SW480 (cell line): ENCODE results near the gene RCOR1.
"Not testable (repeated sequence)": the region's sequence is repeated elsewhere in the genome, so short reads cannot be mapped to it uniquely, and the experiment has no call there.

Experiments used
- DNase-seq: peaks from one replicate; pipeline ENCODE4 v3.0.0-alpha.2; 2016; ENCODE audit warnings: low spot score

Gene RCOR1

DNA sequence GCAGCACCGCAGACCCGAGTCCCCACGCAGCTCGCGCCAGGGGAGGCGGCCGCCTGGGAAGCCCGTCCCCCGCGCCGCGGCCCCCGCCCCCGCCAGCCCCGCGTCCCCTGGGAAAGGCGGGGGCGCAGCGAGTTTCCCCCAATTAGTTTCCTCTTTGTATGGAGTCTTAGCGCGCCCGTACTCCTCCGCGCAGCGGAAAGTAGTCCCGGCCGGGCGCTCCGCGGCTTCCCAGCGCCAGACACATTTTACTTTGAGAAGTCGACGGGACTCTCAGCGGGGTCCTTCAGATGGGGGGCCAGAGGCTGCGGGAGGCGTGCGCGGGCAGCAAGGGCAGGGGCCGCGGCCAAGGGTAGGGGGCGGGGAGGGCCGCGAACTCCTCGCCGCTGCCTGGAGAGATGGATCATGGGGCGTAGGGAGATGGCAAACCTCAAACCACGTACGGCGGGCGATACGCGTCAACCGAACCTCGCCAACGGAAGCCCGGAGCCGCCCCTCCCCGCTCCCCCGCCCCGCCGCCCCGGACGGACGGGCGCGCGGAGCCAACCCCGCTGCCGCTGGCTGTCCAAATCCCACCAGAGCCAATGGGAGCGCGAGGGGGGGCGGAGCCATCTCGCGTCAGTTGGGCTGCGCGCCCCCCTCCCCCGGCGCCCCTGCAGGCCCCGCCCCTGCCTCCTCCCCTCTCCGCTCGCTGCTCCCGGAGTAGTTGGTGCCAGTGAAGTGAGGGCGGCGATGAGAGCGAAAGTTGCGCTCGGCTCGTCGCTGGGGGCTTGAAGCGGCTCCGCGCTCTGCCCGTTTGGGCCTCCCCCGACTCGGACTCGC, at the start of gene RCOR1:
RCOR1 (plus strand) TSS at position 706 of the 819 bp plus-strand sequence. CDS start 238 bp downstream, outside the sequence.
- peak; percentile 98 for DNase-seq

DNA sequence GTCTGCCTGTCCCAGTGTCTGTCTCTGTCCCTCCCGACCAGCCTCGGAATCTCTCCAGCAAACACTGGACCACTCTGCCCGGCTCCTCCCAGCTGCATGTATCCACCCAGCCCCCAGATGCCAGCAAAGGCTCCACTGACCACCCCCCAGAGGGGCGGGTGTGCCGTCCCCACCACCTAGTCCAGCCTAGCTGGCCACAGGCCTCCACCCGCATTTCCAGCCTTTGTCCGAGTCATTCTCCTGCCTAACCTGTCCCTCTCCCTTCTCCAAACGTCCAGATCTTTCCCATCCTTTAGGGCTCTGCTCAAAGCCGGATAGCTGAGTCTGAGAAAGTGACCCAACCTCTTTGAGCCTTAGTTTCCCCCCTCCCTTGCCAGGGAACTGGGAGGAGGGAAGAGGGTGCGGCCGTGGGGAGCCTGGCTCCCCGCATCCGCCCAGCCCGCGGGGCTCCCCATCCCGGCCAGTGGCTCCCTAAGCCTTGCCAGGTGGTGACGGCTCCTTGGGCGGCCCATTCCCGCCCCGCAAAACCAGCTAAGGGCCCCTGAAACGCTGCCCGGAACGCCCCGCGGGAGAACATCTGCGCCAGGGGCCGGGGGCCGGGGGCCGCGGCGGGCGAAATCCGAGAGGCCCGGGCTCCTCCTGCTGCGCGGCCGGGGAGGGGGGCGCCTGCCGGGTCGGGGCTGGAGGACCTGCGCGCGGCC, 48.3 kb upstream of the RCOR1 start:
- DNase-seq = no peak

DNA sequence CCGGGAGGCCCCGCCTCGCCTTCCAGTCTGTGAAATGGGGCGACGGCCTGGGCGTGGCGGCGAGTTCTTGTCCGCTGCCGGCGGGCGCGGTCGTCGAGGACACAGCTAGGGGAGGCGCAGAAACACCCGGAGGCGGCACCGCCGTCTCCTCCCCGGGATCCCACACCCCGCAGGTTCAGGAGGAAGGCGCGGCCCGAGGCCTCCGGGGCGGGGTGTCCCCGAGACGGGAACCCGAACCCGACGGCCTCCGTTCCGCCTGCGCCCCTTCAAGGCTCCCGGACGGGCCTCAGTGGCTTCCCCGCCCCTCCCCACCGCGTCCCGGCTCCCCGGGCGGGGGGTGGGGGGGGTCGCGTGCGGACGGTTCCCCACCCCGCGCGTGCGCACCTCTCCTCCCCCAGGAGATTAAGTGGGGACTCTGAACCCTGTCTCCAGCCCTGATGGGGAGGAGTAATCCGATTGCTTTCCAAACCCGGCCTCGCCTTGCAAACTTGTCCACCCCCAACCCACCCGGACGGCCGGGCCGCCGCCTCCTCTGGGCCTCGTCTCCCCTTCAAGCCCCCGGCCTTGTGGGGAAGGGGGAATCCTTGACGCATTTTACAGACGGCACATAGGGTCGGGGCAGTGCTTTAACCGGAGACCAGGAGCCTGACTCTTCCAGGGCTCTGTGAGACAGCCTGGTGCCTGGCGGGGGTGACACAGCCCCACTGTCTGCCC, 47.5 kb upstream of the RCOR1 start:
- no peak for DNase-seq

DNA sequence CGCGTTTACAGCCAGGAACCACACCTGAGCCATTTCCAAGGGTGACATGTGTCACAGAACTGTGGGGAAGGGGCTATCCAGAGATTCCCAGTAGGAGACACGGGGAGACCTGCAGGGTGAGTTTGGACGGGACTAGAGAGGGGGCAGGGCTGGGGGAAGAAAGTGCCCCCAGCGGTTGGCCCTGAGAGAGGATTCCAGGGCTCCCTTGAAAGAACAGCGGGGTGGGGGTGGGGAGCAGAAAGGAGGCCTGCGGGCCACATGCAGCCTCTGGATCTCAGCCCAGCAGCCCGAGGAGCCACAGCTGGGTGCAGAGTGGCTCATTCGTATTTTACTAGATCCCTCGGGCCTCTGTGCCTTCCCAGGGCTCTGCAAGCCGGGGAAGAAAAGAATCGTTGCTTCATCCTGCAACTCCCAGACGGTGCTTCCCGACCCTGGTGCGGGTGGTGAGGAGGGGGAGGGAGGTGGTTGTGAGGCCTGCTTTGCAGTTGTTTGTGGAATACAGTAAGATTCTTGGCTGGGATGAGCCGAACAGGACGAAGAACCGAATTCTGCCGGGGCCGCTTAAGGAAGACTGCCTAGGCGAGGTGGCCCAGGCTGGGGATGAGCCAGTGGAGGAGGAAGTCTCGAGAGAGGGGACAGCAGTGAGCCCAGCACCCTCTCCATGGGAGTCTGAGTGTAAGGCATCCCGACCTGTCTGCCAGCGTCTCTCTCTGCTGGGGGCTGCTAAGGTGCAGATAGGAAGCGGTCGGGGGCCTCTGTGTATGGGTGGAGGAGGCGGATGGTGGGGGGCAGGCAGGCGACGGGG, 46.8 kb upstream of the RCOR1 start:
- no peak for DNase-seq

DNA sequence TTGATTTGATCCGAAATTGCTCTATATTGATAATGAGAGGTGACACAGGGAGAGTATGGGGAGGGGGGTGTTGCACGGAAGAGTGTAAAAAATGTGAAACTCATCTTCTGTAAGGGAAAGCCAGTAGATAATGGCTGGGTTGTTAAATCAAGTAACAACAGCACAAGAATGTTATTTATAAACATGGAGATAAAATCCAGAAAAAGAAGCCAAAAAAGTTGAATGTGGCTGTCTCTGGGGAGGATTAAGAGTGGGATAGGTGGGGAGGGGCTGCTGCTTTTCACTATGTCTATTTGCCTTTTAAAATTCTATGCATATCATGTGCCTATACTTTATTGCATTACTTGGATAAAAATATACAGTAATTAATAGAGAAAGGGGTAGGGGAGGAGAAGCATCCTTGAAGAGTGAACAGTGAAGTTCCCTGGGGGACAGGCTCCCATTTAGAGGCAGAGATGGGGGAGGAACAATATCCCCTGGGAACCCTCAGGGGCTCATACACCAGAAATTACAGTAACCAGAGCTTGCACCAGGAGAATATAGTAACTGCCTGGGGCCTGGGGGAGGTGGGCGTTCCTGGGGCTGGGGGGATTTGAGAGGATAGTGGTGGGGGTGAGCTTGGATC, 43.7 kb upstream of the RCOR1 start:
- no peak for DNase-seq

DNA sequence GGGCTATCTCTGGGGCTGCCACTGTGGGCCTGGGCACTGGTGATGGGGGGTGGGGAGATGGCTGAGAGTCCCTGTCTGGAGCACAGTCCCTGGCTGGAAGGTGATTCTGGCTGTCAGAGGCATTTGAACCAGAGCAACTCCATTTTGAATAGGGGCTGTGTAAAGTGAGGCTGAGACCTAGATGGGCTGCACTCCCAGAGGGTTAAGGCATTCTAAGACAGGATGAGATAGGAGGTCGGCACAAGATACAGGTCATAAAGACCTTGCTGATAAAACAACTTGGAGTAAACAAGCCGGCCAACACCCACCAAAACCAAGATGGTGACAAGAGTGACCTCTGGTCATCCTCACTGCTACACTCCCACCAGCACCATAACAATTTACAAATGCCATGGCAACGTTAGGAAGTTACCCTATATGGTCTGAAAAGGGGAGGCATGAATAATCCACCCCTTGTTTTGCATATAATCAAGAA, 41.5 kb upstream of the RCOR1 start:
- not testable (repeated sequence) for DNase-seq

DNA sequence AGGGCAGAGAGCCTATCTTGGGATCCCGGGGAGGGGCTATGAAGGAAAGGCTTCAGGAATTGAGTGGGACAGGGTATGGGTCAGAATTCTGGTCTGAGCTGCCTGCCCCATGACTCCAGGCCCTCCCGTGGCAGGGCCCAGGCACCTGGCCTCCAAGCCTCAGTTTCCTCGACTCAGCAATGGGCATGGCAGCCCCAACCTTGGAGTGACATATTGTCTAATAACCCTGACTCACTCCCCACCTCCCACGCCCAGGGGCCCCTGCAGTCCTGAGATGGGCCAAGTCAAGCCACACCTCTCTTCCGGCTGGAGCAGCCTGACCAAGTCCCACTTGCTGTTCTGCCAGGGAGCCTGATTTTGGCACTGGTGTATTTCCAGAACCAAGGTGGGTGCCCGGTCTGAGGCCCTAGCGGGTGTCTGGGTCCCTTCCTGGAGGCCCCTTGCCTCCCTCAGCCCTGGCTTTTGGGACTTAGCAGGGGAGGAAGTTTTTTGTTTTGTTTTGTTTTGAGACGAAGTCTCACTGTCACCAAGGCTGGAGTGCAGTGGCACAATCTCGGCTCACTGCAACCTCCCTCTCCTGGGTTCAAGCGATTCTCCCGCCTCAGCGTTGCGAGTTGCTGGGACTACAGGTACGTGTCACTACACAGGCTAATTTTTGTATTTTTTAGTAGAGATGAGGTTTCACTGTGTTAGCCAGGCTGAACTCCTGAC, 40.3 kb upstream of the RCOR1 start:
- peak; percentile 85 for DNase-seq

DNA sequence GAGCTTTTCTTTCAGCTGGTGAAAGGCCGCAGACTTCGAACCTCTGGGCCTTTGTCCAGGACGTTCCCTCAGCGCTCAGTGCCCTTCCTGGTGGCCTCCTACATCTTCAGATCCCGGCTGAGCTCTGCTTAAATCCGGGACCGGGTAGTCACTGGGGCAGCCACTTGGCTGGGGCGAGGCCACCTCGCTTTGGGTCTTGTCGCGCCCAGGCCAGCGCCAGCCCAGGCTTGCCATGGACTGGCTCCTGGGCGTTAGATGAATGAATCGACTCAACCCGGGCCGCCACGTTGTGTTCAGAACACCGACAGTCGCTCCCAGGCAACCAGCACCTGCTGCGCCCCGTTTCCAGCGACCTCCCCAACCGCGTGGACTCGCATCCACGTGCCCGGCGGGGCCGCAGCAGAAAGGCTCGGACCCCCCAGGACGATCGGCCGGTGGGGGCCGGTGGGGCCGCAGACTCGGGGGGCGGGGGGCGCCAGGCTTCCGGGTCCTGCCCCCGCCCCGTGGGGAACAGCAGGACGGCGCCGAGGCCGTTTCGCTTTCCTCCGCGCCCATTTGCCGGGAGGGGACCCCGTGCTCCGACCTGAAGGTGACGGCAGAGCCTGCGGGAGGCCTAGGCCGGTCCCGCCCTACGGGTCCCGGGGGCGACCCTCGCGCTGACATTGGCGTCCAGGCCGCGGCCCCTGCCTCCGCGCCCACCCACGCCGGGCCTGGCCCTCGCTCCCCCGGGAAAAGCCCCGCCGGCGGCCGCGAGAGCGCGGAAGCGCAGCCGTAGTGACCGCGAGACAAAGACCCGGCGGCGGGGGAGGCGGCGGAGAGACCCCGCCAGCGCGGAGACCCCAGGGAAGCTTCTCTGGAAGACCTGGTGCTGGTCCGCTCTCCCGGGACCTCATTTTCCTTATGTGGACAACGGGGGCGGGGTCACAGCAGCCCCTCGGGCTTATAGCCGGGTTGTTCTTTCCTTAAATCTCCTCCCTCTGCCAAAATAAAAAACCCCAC, 37.3 kb upstream of the RCOR1 start:
- no peak for DNase-seq

DNA sequence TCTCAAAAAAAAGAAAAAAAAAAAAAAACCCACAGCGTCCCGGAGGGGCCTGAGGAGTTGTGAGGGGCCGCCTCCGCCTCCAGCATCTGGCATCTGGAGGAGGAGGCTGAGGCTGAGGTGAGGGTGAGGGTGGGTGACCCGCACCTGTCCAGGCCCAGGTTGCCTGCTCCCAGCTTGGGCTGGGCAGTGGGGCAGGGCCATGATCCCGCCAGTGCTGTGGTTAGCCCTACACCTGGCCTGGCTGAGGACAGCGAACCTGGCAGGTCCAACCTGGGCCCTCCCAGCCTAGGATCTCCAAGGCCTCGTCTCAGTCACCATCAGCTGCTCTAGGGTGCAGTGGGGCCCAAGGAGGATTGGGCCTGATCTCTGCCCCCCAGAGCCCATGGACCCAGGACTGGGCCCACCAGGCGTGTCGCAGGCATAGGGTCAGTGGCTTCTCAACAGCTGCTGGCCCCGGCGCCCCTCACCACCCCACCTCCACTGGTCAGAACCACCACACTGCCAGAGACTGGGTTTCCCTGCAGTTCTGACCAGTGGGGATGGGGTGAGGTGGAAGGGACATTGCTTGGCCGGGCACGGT, 36.3 kb upstream of the RCOR1 start:
- DNase-seq = no peak

DNA sequence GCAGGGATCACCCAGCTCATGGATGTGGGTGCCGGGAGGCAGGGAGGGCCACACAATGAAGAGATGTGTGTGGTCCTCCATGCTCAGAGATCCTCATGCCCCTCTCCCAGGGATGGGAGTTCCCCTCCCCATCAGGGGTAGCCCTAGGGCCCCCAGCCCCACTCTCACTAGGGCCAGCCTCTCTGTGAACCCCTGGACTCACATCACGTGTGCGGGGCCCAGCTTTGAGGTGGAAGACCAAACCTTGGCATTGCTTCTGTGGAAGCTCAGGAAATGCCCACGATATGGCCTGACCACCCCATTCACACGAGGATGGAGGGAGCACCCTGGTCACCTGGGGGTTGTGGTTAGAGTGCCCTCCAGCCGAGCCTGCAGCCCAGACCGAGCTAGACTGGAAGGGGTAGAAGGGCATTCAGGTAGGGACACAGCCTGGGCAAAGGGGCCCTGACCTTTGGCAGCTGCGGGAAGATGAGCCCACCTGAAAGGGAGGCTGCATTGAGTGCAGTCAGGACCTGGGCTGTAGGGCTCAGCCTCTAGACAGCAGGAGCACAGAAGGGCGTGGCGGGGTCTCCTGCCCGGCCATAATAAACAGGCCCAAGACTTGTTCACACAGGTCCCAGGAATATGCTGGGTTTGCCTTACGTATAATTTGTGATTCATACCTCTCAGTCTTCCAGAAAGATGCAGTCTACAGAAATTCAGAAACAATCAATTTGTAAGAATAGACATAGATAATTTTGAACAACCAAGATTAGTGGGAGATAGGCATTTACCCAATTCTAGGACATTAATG, 34.8 kb upstream of the RCOR1 start:
- DNase-seq = no peak

DNA sequence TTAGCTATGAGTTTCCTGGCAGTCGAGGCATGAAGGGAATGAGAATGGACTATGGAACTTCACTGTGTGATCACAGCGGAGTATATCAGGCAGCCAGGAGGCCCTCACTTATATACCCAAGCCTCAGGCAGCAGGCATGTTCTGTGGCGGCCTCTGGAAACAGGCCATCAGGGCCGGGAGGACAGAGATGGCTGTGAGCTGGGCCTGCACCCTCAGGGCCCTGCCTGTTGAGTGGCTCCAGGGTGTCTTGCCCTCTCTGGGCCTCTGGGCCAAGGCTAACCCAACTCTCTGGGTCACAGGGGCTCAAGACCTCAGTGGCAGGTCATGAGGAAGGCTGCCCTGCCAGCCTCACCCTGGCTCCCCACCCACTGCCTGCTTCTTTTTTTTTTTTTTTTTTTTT, 33.9 kb upstream of the RCOR1 start:
- no peak for DNase-seq

DNA sequence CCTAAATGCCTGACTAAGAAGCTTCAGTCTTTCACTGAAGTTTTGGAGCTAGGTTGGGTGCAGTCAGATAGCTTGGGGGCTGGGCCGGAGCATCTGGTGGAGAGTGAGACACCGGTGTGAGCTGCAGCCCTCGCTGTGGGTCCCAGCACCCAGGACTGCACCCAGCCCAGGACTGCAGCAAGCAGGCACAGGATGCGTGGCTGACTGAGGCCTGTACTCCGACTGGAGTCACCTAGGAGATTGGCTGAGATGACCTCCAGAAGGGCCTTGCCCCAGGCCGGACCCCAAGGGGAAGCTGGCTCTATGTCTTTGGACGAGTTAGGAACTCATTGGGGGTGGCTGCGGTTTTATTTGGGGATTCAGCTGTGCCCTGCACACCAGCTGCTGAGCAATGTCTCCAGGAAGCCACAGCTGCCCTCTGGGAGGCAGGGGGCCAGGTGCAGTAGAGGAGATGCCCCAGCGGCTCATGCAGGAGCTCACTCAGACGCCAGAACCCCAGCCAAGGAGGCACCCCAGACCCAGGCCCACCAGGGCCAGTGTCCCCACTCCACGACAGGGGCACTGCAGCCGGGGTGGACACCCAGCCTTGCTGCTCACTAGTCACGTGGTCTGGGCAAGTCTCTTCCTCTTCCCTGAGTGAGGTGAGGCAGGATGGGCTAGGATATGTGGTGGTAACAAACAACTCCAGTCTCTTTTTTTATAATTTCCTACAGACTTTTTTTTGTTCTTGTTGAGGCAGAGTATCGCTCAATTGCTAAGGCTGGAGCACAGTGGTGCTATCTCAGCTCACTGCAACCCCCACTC, 31.8 kb upstream of the RCOR1 start:
- no peak for DNase-seq

DNA sequence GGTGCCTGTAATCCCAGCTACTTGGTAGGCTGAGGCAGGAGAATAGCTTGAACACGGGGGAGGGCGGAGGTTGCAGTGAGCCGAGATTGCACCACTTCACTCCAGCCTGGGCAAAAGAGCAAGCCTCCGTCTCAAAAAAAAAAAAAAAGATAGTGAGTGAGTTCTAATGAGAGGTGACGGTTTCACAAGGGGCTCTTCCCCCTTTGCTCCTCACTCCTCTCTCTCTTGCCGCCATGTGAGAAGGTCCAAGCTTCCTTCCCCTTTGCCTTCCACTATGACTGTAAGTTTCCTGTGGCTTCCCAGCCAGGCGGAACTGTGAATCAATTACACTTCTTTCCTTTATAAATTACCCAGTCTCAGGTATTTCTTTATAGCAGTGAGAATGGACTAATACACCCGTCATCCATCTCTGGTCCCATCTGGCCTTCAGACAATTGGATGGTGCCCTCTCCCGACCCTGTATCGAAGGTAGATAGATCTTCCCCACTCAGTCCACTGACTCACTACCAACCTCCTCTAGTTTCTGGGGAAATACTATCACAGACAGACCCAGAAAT, 27.0 kb upstream of the RCOR1 start:
- no peak for DNase-seq

DNA sequence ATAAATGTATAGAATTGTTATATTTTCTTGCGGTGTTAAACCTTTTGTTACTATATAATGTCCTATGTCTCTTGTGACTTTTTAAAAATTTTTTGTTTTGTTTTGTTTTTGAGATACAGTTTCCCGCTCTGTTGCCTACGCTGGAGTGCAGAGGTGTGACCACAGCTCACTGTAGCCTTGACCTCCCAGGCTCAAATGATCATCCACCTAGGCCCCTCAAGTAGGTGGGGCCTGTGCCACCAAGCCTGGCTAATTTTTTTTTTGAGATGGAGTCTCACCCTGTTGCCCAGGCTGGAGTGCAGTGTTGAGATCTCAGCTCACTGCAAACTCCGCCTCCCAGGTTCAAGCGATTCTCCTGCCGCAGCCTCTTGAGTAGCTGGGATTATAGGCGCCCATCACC, 26.5 kb upstream of the RCOR1 start:
- DNase-seq = no peak

DNA sequence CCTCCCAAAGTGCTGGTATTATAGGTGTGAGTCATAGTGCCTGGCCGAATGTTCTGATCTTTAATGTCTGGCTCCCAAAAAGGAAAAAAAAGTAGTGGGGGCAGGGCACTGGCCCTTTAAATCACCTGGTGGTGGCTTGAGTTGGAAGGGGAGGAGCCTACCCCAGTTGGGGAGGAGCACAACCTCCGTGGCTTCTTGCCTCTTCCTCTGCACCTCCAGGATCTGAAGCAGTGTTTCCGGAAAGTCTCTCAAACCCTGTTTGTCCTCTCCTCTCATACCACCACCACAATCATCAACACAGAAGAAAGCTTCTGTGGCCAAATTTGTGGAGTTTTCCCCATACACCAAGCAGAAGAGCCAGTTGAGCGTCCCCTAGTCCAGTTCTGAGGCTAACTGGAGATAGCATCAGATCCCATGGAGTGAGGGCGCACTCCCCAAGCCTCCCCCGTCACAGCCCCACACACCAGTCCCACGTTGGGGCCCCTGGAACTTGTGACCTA, 24.3 kb upstream of the RCOR1 start:
- DNase-seq = peak; percentile 93

DNA sequence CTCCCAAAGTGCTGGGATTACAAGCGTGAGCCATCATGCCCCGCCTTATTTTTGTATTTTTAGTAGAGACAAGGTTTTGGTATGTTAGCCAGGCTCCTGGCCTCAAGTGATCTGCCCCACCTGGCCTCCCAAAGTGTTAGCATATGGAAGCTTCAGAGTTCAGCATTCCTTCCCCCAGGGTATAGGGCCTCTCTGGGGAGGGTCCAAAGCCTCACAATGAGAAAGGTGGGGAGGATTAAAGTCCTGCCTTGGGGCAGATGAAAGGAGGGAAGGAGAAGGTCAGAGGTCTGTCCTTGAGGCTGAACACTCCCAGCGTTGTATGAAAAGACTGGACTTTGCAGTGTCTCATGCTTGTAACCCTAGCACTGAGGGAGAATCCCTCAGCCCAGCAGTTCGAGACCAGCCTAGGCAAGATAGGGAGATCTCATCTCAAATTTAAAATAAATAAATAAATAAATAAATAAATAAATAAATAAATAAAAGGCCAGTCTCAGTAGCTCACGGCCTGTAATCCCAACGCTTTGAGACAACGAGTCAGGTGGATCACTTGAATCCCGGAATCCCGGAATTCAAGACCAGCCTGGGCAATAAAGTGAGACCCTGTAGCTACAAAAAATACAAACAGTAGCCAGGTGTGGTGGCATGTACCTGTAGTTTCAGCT, 22.0 kb upstream of the RCOR1 start:
- no peak for DNase-seq
